ENCODE measurements around the gene LRP5. TPM values are rescaled to one million over a fixed set of nuclear protein-coding genes. Genes with fewer than 3 reads are reported as not detected.

LRP5 gene
- total RNA-seq, 1 experiment from 2014 or later, result 55.2 TPM

GRCh38 chr11:68469122-68469521 is 156.7 kb downstream of the LRP5 start:
- H3K27me3 ChIP-seq (ENCODE audit: insufficient read depth, low read length), result no peaks in the 10 kb centered on the region
- ChIA-PET CTCF (no interaction called here), POLR2A (no interaction called here), RAD21 (ENCODE audit: low non-redundant PET in 1 of 2, low total read pairs in 2 of 2, uncharacterized antibody in 2 of 2, unreplicated experiment in 2 of 2) (no interaction called here)
- no peak overlapping the region for H2AFZ ChIP-seq (ENCODE audit: low read depth, low read length, poor library complexity, severe bottlenecking)
- TF ChIP-seq SRF (IDR thresholded peaks at IDR 0.05; ENCODE audit: low read depth) (no peak), SP1 (IDR thresholded peaks at IDR 0.05; ENCODE audit: low read depth) (no peak), EZH2 (IDR thresholded peaks at IDR 0.05) (no peak)
- peaks cover 100% of the 10 kb centered on the region for H3K79me2 ChIP-seq (ENCODE audit: insufficient read depth, low read length)
- H3K4me3 ChIP-seq (replicated peaks in 1 of 2; ENCODE audit: low read depth in 1 of 2, low read length in 2 of 2), result no peak overlapping the region
- no peak for DNase-seq (ENCODE audit: low read depth, low spot score)
- ATAC-seq, result no peak
- no peaks in the 10 kb centered on the region for H3K9me2 ChIP-seq (ENCODE audit: insufficient read depth)
- H3K36me3 ChIP-seq (ENCODE audit: control insufficient read depth in 1 of 2, insufficient read depth in 2 of 2, low read length in 2 of 2), result peaks cover 0 to 16% of the 10 kb centered on the region in 2 experiments; a peak in 1 of 4 replicates
- H4K20me1 ChIP-seq (ENCODE audit: insufficient read depth), result peaks cover 40% of the 10 kb centered on the region; the same call in 1 of the 2 replicates
- no TSS peak for BruUV-seq (replicated peaks)
- no peak overlapping the region for H3K9ac ChIP-seq (ENCODE audit: low read length)
- intact Hi-C loops (cut with micrococcal nuclease), result no loop called here
- no peak overlapping the region for H3K27ac ChIP-seq (ENCODE audit: low read depth, low read length)
- H3K4me2 ChIP-seq (ENCODE audit: low read length), result no peak overlapping the region
- H3K9me3 ChIP-seq (ENCODE audit: control insufficient read depth in 1 of 2, insufficient read depth in 1 of 2, low read depth in 1 of 2, low read length in 2 of 2), result no peaks in the 10 kb centered on the region
- peaks cover 0 to 42% of the 10 kb centered on the region in 2 experiments; a peak in 2 of 4 replicates for H3K4me1 ChIP-seq (ENCODE audit: control insufficient read depth in 1 of 2, insufficient read depth in 2 of 2, low read length in 2 of 2)

DNA sequence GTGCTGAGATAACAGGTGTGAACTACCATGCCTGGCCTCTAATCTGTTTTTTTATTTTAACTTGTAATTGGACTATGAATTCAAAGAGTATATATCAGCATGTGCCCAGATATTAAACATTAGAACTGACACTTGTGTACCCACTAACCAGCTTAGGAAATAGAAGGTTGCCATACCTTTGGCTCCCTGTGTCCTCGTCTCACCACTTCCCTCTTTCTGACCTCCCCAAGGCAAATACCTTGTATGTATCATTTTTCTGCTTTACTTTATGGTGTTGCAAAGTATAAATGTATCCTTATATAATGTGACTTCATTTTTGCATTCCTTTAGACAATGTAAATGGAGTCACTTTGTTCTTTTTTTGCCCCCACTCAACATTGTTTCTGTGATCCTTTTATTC is 157.3 kb downstream of the LRP5 start:
- peaks cover 0 to 42% of the 10 kb centered on the region in 2 experiments; a peak in 2 of 4 replicates for H3K4me1 ChIP-seq (ENCODE audit: control insufficient read depth in 1 of 2, insufficient read depth in 2 of 2, low read length in 2 of 2)
- TF ChIP-seq TCF7L2 (IDR thresholded peaks at IDR 0.05; ENCODE audit: borderline replicate concordance, extremely low read depth, insufficient read depth, insufficient read length) (no peak), EZH2phosphoT487 (IDR thresholded peaks at IDR 0.05; ENCODE audit: borderline replicate concordance) (no peak), EZH2 (IDR thresholded peaks at IDR 0.05) (no peak), RAD21 (IDR thresholded peaks at IDR 0.05; ENCODE audit: low read depth) (no peak), ZFX (IDR thresholded peaks at IDR 0.05) (no peak)
- H3K27me3 ChIP-seq (ENCODE audit: insufficient read depth, low read length), result no peaks in the 10 kb centered on the region
- ATAC-seq, result no peak
- H3K4me2 ChIP-seq (ENCODE audit: low read length), result no peak overlapping the region
- H3K27ac ChIP-seq (ENCODE audit: low read depth, low read length), result no peak overlapping the region
- CTCF ChIA-PET, result no interaction called here
- POLR2A ChIA-PET, result no interaction called here
- intact Hi-C loops (cut with micrococcal nuclease), result no loop called here
- no peak for DNase-seq (ENCODE audit: low read depth, low spot score)
- H3K79me2 ChIP-seq (ENCODE audit: insufficient read depth, low read length), result peaks cover 100% of the 10 kb centered on the region
- H3K4me3 ChIP-seq (replicated peaks in 1 of 2; ENCODE audit: low read depth in 1 of 2, low read length in 2 of 2), result no peak overlapping the region
- no TSS peak for BruUV-seq (replicated peaks)
- no peaks in the 10 kb centered on the region for H3K9me2 ChIP-seq (ENCODE audit: insufficient read depth)
- H4K20me1 ChIP-seq (ENCODE audit: insufficient read depth), result peaks cover 38% of the 10 kb centered on the region; the same call in 1 of the 2 replicates
- peaks cover 0 to 16% of the 10 kb centered on the region in 2 experiments; a peak in 1 of 4 replicates for H3K36me3 ChIP-seq (ENCODE audit: control insufficient read depth in 1 of 2, insufficient read depth in 2 of 2, low read length in 2 of 2)
- no peak overlapping the region for H3K9ac ChIP-seq (ENCODE audit: low read length)
- H2AFZ ChIP-seq (ENCODE audit: low read depth, low read length, poor library complexity, severe bottlenecking), result no peak overlapping the region
- H3K9me3 ChIP-seq (ENCODE audit: control insufficient read depth in 1 of 2, insufficient read depth in 1 of 2, low read depth in 1 of 2, low read length in 2 of 2), result no peaks in the 10 kb centered on the region
- RAD21 ChIA-PET (ENCODE audit: low non-redundant PET in 1 of 2, low total read pairs in 2 of 2, uncharacterized antibody in 2 of 2, unreplicated experiment in 2 of 2), result no interaction called here

Data from HCT116 (cell line).